ENCODE measurements around the gene SEL1L.
"Not testable (repeated sequence)": the region's sequence is repeated elsewhere in the genome, so short reads cannot be mapped to it uniquely, and the experiment has no call there.

Gene SEL1L

GRCh38 chr14:81464253-81465002, 69.2 kb downstream of the SEL1L start:
- peak overlapping the region; percentile 85 for H3K4me2 ChIP-seq (ENCODE audit: low read depth, low read length, poor library complexity, severe bottlenecking)
- TF ChIP-seq EZH2phosphoT487 (conservative IDR thresholded peaks at IDR 0.05; ENCODE audit: low read length) = no peak
- TF ChIP-seq CTCF (IDR thresholded peaks at IDR 0.05; ENCODE audit: insufficient read depth, low read length, poor library complexity, severe bottlenecking) = peak; percentile 76
- H3K9ac ChIP-seq (ENCODE audit: low read length) = peak overlapping the region; percentile 46
- no peaks in the 10 kb centered on the region for H3F3A ChIP-seq (ENCODE audit: insufficient read depth)
- no peaks in the 10 kb centered on the region for H3K9me2 ChIP-seq (replicated peaks; ENCODE audit: insufficient read depth, low read length)
- H3K9me3 ChIP-seq (ENCODE audit: insufficient read depth, low read length) = no peaks in the 10 kb centered on the region
- no peak overlapping the region; the same call in 1 of the 2 replicates for H3K27ac ChIP-seq (ENCODE audit: low read depth, low read length)
- no peaks in the 10 kb centered on the region for H3K36me3 ChIP-seq (ENCODE audit: low read length)
- peak overlapping the region; percentile 46 for H3K4me3 ChIP-seq (ENCODE audit: insufficient read depth, low read length, poor library complexity, severe bottlenecking)
- H2AFZ ChIP-seq (ENCODE audit: low read depth, low read length, severe bottlenecking) = peak overlapping the region; percentile 96
- no peaks in the 10 kb centered on the region for H3K79me2 ChIP-seq (ENCODE audit: insufficient read depth, low read length)
- no peaks in the 10 kb centered on the region for H4K20me1 ChIP-seq (ENCODE audit: low read depth, low read length)
- H3K27me3 ChIP-seq (ENCODE audit: low read length) = no peaks in the 10 kb centered on the region

DNA sequence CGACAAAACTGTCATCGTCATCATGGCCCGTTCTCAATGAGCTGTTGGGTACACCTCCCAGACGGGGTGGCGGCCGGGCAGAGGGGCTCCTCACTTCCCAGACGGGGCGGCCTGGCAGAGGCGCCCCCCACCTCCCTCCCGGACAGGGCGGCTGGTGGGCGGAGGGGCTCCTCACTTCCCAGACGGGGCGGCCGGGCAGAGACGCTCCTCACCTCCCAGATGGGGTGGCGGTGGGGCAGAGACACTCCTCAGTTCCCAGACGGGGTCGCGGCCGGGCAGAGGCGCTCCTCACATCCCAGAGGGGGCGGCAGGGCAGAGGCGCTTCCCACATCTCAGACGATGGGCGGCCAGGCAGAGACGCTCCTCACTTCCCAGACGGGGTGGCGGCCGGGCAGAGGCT, 71.3 kb downstream of the SEL1L start:
- not testable (repeated sequence) for H3K27ac ChIP-seq (ENCODE audit: low read depth, low read length); H3K9ac ChIP-seq (ENCODE audit: low read length); H3K9me2 ChIP-seq (replicated peaks; ENCODE audit: insufficient read depth, low read length); H4K20me1 ChIP-seq (ENCODE audit: low read depth, low read length); H3K27me3 ChIP-seq (ENCODE audit: low read length); H3K36me3 ChIP-seq (ENCODE audit: low read length); H3K4me3 ChIP-seq (ENCODE audit: insufficient read depth, low read length, poor library complexity, severe bottlenecking); H2AFZ ChIP-seq (ENCODE audit: low read depth, low read length, severe bottlenecking); H3K79me2 ChIP-seq (ENCODE audit: insufficient read depth, low read length); H3K9me3 ChIP-seq (ENCODE audit: insufficient read depth, low read length); H3F3A ChIP-seq (ENCODE audit: insufficient read depth); H3K4me2 ChIP-seq (ENCODE audit: low read depth, low read length, poor library complexity, severe bottlenecking)

- no peaks in the 10 kb centered on the region for H4K20me1 ChIP-seq (ENCODE audit: low read depth, low read length)
- no peak overlapping the region for H2AFZ ChIP-seq (ENCODE audit: low read depth, low read length, severe bottlenecking)
- H3K4me2 ChIP-seq (ENCODE audit: low read depth, low read length, poor library complexity, severe bottlenecking) = no peak overlapping the region
- H3K9ac ChIP-seq (ENCODE audit: low read length) = no peak overlapping the region
- H3F3A ChIP-seq (ENCODE audit: insufficient read depth) = no peaks in the 10 kb centered on the region
- TF ChIP-seq CTCF (IDR thresholded peaks at IDR 0.05; ENCODE audit: insufficient read depth, low read length, poor library complexity, severe bottlenecking) (no peak), EZH2phosphoT487 (conservative IDR thresholded peaks at IDR 0.05; ENCODE audit: low read length) (no peak)
- no peaks in the 10 kb centered on the region for H3K27me3 ChIP-seq (ENCODE audit: low read length)
- no peaks in the 10 kb centered on the region for H3K9me2 ChIP-seq (replicated peaks; ENCODE audit: insufficient read depth, low read length)
- no peak overlapping the region for H3K4me3 ChIP-seq (ENCODE audit: insufficient read depth, low read length, poor library complexity, severe bottlenecking)
- H3K9me3 ChIP-seq (ENCODE audit: insufficient read depth, low read length) = no peaks in the 10 kb centered on the region
- no peaks in the 10 kb centered on the region for H3K79me2 ChIP-seq (ENCODE audit: insufficient read depth, low read length)
- no peaks in the 10 kb centered on the region for H3K36me3 ChIP-seq (ENCODE audit: low read length)
- no peak overlapping the region for H3K27ac ChIP-seq (ENCODE audit: low read depth, low read length)
Measured at GRCh38 chr14:81459912-81460311, 73.7 kb downstream of the SEL1L start.

DNA sequence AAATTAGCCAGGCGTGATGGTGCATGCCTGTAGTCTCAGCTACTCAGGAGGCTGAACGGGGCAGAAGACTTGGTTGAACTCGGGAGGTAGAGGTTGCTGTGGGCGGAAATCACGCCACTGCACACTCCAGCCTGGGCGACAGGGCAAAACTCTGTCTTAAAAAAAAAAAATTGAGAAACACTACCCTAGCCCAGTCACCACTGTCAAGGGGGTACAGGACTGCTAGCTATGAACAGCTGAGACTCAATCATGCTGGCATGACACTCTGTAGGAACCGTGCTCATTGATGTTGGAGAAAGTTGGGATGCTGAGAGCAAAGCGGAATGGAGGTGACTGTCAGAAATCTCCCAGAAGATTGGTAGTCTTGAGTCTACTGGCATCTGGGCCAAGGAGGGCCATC, 75.3 kb downstream of the SEL1L start:
- Histone ChIP-seq H3K9ac (ENCODE audit: low read length) (no peak overlapping the region), H3K9me3 (ENCODE audit: insufficient read depth, low read length) (no peaks in the 10 kb centered on the region), H3K4me3 (ENCODE audit: insufficient read depth, low read length, poor library complexity, severe bottlenecking) (no peak overlapping the region), H3K27ac (ENCODE audit: low read depth, low read length) (no peak overlapping the region), H3K79me2 (ENCODE audit: insufficient read depth, low read length) (no peaks in the 10 kb centered on the region), H3K9me2 (replicated peaks; ENCODE audit: insufficient read depth, low read length) (no peaks in the 10 kb centered on the region), H4K20me1 (ENCODE audit: low read depth, low read length) (no peaks in the 10 kb centered on the region), H3F3A (ENCODE audit: insufficient read depth) (no peaks in the 10 kb centered on the region), H2AFZ (ENCODE audit: low read depth, low read length, severe bottlenecking) (no peak overlapping the region), H3K27me3 (ENCODE audit: low read length) (no peaks in the 10 kb centered on the region), H3K36me3 (ENCODE audit: low read length) (no peaks in the 10 kb centered on the region), H3K4me2 (ENCODE audit: low read depth, low read length, poor library complexity, severe bottlenecking) (no peak overlapping the region)
- TF ChIP-seq CTCF (IDR thresholded peaks at IDR 0.05; ENCODE audit: insufficient read depth, low read length, poor library complexity, severe bottlenecking) (no peak), EZH2phosphoT487 (conservative IDR thresholded peaks at IDR 0.05; ENCODE audit: low read length) (no peak)
